ENCODE results near the gene FAM114A1.
"Not testable (repeated sequence)": the region's sequence is repeated elsewhere in the genome, so short reads cannot be mapped to it uniquely, and the experiment has no call there.

FAM114A1 gene

GRCh38 chr4:38905652-38906385 lies 38.2 kb downstream of the FAM114A1 start:
- no peak for DNase-seq

- DNase-seq, result no peak
Observed at GRCh38 chr4:38907696-38908270, 40.2 kb downstream of the FAM114A1 start.

- no peak for DNase-seq
Observed at GRCh38 chr4:38909015-38909414, 41.4 kb downstream of the FAM114A1 start.

GRCh38 chr4:38911257-38911656 lies 43.7 kb downstream of the FAM114A1 start:
- DNase-seq, result no peak

GRCh38 chr4:38914854-38915253 lies 47.2 kb downstream of the FAM114A1 start:
- no peak for DNase-seq

GRCh38 chr4:38916267-38916666 lies 48.7 kb downstream of the FAM114A1 start:
- not testable (repeated sequence) for DNase-seq

GRCh38 chr4:38917481-38918025 lies 49.9 kb downstream of the FAM114A1 start:
- DNase-seq, result no peak

- no peak for DNase-seq
Observed at GRCh38 chr4:38919494-38919893, 51.9 kb downstream of the FAM114A1 start.

GRCh38 chr4:38920186-38920585 lies 52.6 kb downstream of the FAM114A1 start:
- DNase-seq, result no peak

- DNase-seq, result no peak
Observed at GRCh38 chr4:38920677-38921076, 53.1 kb downstream of the FAM114A1 start.

GRCh38 chr4:38921151-38921550 lies 53.5 kb downstream of the FAM114A1 start:
- DNase-seq, result no peak

- DNase-seq, result no peak
Observed at GRCh38 chr4:38923746-38924145, 56.1 kb downstream of the FAM114A1 start.

GRCh38 chr4:38924353-38924752 lies 56.7 kb downstream of the FAM114A1 start:
- DNase-seq, result no peak

GRCh38 chr4:38925492-38926413 lies 58.1 kb downstream of the FAM114A1 start:
- no peak for DNase-seq

GRCh38 chr4:38926896-38927295 lies 59.3 kb downstream of the FAM114A1 start:
- DNase-seq, result no peak

- DNase-seq, result no peak
Observed at GRCh38 chr4:38928568-38928967, 61.0 kb downstream of the FAM114A1 start.

GRCh38 chr4:38928974-38929373 lies 61.4 kb downstream of the FAM114A1 start:
- no peak for DNase-seq

GRCh38 chr4:38930204-38930603 lies 62.6 kb downstream of the FAM114A1 start:
- no peak for DNase-seq

- no peak for DNase-seq
Observed at GRCh38 chr4:38930707-38931106, 63.1 kb downstream of the FAM114A1 start.

GRCh38 chr4:38931125-38931524 lies 63.5 kb downstream of the FAM114A1 start:
- DNase-seq, result no peak

GRCh38 chr4:38935391-38936073 lies 67.9 kb downstream of the FAM114A1 start:
- DNase-seq, result no peak

GRCh38 chr4:38939165-38939564 lies 71.6 kb downstream of the FAM114A1 start:
- DNase-seq, result no peak

- no peak for DNase-seq
Observed at GRCh38 chr4:38940476-38940875, 72.9 kb downstream of the FAM114A1 start.

Measured in activated gamma-delta T cell treated with Interleukin-2 at 50 U/mL for 16 hours (primary cell).